Neural cell (in vitro differentiated cells): ENCODE data around the gene SLC3A2. TPM values are rescaled to one million over a fixed set of nuclear protein-coding genes. Genes with fewer than 3 reads are reported as not detected.

Experiments
- H2AFZ ChIP-seq: fragments of 200-600, 300-800 bp; sonication (generic), shearing (Covaris generic); 2 replicates; pipeline ENCODE4 v1.6.0; 2014; ENCODE audit warnings: low read depth, mild to moderate bottlenecking, antibody characterized with exemption, low read length, moderate library complexity
- H3F3A ChIP-seq: fragments of 200-600 bp; shearing (Covaris generic); 2 replicates; pipeline ENCODE4 v1.6.1; 2016; ENCODE audit warnings: mild to moderate bottlenecking, moderate library complexity, mixed read lengths, antibody characterized with exemption, low read length; ENCODE audit not compliant: insufficient read depth, poor library complexity, severe bottlenecking
- H3K27ac ChIP-seq: fragments of 200-600, 300-800 bp; sonication (generic), shearing (Covaris generic); 2 replicates; pipeline ENCODE4 v1.5.1; 2014; ENCODE audit warnings: mild to moderate bottlenecking, low read length, moderate library complexity
- H3K27me3 ChIP-seq: fragments of 300-800, 200-600 bp; sonication (generic), shearing (Covaris generic); 2 replicates; pipeline ENCODE4 v1.6.0; 2014; ENCODE audit warnings: mild to moderate bottlenecking, low read depth, low read length, moderate library complexity; ENCODE audit not compliant: insufficient read depth
- H3K36me3 ChIP-seq: fragments of 300-800, 200-600 bp; sonication (generic), shearing (Covaris generic); 2 replicates; pipeline ENCODE4 v1.5.1; 2014; ENCODE audit warnings: mild to moderate bottlenecking, antibody characterized with exemption, low read length, moderate library complexity; ENCODE audit not compliant: insufficient read depth
- H3K4me2 ChIP-seq: fragments of 300-800, 200-600 bp; sonication (generic), shearing (Covaris generic); 2 replicates; pipeline ENCODE4 v1.6.0; 2014; ENCODE audit warnings: mild to moderate bottlenecking, low read length
- H3K4me3 ChIP-seq: fragments of 300-800, 200-600 bp; sonication (generic), shearing (Covaris generic); 2 replicates; pipeline ENCODE4 v1.5.1; 2014; ENCODE audit warnings: mild to moderate bottlenecking, low read length, moderate library complexity
- H3K79me2 ChIP-seq: fragments of 200-600 bp; shearing (Covaris generic); replicated peaks from 2 replicates; pipeline ENCODE4 v1.6.0; 2014; ENCODE audit warnings: mild to moderate bottlenecking, low read length, moderate library complexity; ENCODE audit not compliant: insufficient read depth
- H3K9ac ChIP-seq: fragments of 300-800, 200-600 bp; sonication (generic), shearing (Covaris generic); 2 replicates; pipeline ENCODE4 v1.6.1; 2016; ENCODE audit warnings: mild to moderate bottlenecking, low read length, mixed read lengths
- H3K9me2 ChIP-seq: fragments of 200-600 bp; shearing (Covaris generic); 2 replicates; pipeline ENCODE4 v1.6.1; 2016; ENCODE audit warnings: mild to moderate bottlenecking, low read length, mixed read lengths; ENCODE audit not compliant: insufficient read depth
- H3K9me3 ChIP-seq: fragments of 200-600, 300-800 bp; sonication (generic), shearing (Covaris generic); 2 replicates; pipeline ENCODE4 v1.6.1; 2016; ENCODE audit warnings: mild to moderate bottlenecking, mixed run types, low read length, moderate library complexity, mixed read lengths
- H4K20me1 ChIP-seq: fragments of 200-600 bp; shearing (Covaris generic); 2 replicates; pipeline ENCODE4 v1.6.1; 2016; ENCODE audit warnings: mild to moderate bottlenecking, mixed run types; ENCODE audit not compliant: insufficient read depth
- CTCF ChIP-seq: fragments of 450-650 bp; IDR thresholded peaks from 2 replicates; pipeline ENCODE4 v1.5.1; 2014; ENCODE audit warnings: antibody characterized with exemption, mild to moderate bottlenecking, moderate library complexity; ENCODE audit not compliant: poor library complexity, severe bottlenecking
- EP300 ChIP-seq: fragments of 450-650 bp; conservative IDR thresholded peaks from 2 replicates; pipeline ENCODE4 v1.6.1; 2014; ENCODE audit warnings: antibody characterized with exemption, mild to moderate bottlenecking, moderate library complexity; ENCODE audit not compliant: poor library complexity, severe bottlenecking
- EZH2 ChIP-seq: fragments of 200-600, 300-800 bp; shearing (Covaris generic), sonication (generic); IDR thresholded peaks from 2 replicates; pipeline ENCODE4 v1.6.1; 2014; ENCODE audit warnings: antibody characterized with exemption, low read length, borderline replicate concordance, mild to moderate bottlenecking; ENCODE audit not compliant: insufficient read depth, poor library complexity, severe bottlenecking
- MXI1 ChIP-seq: fragments of 450-650 bp; conservative IDR thresholded peaks from 2 replicates; pipeline ENCODE4 v1.6.1; 2014; ENCODE audit warnings: antibody characterized with exemption, mild to moderate bottlenecking; ENCODE audit not compliant: poor library complexity, severe bottlenecking
- POLR2AphosphoS5 ChIP-seq: IDR thresholded peaks from 2 replicates; pipeline ENCODE4 v1.6.1; 2012
- RAD21 ChIP-seq: fragments of 450-650 bp; conservative IDR thresholded peaks from 2 replicates; pipeline ENCODE4 v1.6.1; 2014; ENCODE audit warnings: antibody characterized with exemption, mild to moderate bottlenecking, moderate library complexity
- SMC3 ChIP-seq: fragments of 450-650 bp; conservative IDR thresholded peaks from 2 replicates; pipeline ENCODE4 v1.6.1; 2014; ENCODE audit warnings: antibody characterized with exemption, mild to moderate bottlenecking, moderate library complexity; ENCODE audit not compliant: poor library complexity
- TAF1 ChIP-seq: IDR thresholded peaks from 2 replicates; pipeline ENCODE4 v1.6.1; 2012; ENCODE audit warnings: low read depth
- polyA plus RNA-seq: library from polyadenylated mRNA; depleted of rRNA; stranded (reverse); fragments of >200 nt; gene quantifications from 2 replicates; pipeline ENCODE4 v1.2.3, GENCODE V29; 2014
- TF ChIP-seq, protein P1 (sequence below): IDR thresholded peaks from 2 replicates; pipeline ENCODE4 v1.6.1; 2012; ENCODE audit warnings: borderline replicate concordance

The SLC3A2 gene
- polyA plus RNA-seq, 1 donor from 2014 or later = 176 TPM

DNA sequence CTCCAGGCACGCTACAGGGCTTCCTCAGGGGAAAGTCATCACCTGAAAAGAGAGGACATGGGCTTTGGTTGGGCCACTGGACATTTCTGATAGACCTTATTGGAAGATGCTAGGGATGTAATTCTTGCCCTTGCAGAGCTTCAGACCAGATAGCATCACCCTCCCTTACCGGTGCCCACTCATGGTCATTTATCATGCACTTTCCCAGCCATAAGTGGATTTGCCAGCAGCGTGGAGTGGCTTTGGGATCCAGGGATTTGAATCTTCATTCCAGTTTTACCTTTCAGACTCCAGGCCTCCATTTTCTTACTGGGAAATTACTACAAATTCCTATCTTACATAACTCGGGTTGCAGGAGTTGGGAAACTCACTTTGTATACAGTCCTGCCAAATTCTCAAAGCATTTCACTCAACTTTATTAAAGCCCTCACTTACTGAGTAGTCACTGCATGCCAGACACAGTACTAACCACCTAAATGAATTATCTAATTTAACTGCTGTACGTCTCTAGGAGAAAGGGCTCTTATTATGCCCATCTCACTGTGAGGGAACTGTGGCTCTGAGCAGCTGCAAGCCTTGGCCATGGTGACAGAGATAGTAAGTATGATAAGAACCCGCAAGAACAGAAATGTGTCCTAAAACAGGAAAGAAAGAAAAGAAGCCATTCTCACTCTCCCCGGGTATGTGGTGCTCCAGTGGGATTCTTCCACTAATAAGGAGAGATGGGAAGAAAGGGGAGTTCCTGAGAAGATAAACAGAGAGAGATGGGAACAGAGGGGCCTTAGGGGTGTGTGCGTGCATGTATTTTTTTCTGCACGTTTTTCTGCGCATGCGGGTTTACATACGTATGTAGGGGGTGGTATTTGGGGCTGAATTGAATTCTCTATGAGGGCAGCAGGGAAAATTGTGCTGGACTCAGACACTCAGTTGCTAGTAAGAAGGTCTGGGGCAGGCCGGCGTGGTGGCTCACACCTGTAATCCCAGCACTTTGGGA lies 30.7 kb downstream of the SLC3A2 start:
- Histone ChIP-seq H3F3A (no peaks in the 10 kb centered on the region), H3K79me2 (no peaks in the 10 kb centered on the region), H3K36me3 (no peaks in the 10 kb centered on the region), H3K27ac (no peak overlapping the region), H3K9ac (no peak overlapping the region), H4K20me1 (no peaks in the 10 kb centered on the region), H3K4me3 (no peak overlapping the region), H3K27me3 (no peaks in the 10 kb centered on the region), H3K4me2 (no peak overlapping the region), H3K9me3 (no peaks in the 10 kb centered on the region), H3K9me2 (no peaks in the 10 kb centered on the region), H2AFZ (no peak overlapping the region)
- TF ChIP-seq MXI1 (no peak), EP300 (no peak), EZH2 (no peak), RAD21 (no peak), SMC3 (no peak), TAF1 (no peak), POLR2AphosphoS5 (no peak), CTCF (no peak)
- TF ChIP-seq, protein P1, sequence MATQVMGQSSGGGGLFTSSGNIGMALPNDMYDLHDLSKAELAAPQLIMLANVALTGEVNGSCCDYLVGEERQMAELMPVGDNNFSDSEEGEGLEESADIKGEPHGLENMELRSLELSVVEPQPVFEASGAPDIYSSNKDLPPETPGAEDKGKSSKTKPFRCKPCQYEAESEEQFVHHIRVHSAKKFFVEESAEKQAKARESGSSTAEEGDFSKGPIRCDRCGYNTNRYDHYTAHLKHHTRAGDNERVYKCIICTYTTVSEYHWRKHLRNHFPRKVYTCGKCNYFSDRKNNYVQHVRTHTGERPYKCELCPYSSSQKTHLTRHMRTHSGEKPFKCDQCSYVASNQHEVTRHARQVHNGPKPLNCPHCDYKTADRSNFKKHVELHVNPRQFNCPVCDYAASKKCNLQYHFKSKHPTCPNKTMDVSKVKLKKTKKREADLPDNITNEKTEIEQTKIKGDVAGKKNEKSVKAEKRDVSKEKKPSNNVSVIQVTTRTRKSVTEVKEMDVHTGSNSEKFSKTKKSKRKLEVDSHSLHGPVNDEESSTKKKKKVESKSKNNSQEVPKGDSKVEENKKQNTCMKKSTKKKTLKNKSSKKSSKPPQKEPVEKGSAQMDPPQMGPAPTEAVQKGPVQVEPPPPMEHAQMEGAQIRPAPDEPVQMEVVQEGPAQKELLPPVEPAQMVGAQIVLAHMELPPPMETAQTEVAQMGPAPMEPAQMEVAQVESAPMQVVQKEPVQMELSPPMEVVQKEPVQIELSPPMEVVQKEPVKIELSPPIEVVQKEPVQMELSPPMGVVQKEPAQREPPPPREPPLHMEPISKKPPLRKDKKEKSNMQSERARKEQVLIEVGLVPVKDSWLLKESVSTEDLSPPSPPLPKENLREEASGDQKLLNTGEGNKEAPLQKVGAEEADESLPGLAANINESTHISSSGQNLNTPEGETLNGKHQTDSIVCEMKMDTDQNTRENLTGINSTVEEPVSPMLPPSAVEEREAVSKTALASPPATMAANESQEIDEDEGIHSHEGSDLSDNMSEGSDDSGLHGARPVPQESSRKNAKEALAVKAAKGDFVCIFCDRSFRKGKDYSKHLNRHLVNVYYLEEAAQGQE = no peak

- TF ChIP-seq EZH2 = no peak
- no peak for TF ChIP-seq MXI1
- no peak for TF ChIP-seq SMC3
- no peak for TF ChIP-seq TAF1
- no peak for TF ChIP-seq RAD21
- no peak for TF ChIP-seq CTCF
- no peaks in the 10 kb centered on the region for H3K27me3 ChIP-seq
- no peak overlapping the region for H3K9ac ChIP-seq
- H3F3A ChIP-seq = no peaks in the 10 kb centered on the region
- H3K4me3 ChIP-seq = no peak overlapping the region
- H4K20me1 ChIP-seq = no peaks in the 10 kb centered on the region
- H3K79me2 ChIP-seq = no peaks in the 10 kb centered on the region
- no peaks in the 10 kb centered on the region for H3K9me3 ChIP-seq
- no peak overlapping the region for H3K4me2 ChIP-seq
- no peak overlapping the region for H3K27ac ChIP-seq
- no peaks in the 10 kb centered on the region for H3K36me3 ChIP-seq
- H3K9me2 ChIP-seq = no peaks in the 10 kb centered on the region
- no peak overlapping the region for H2AFZ ChIP-seq
Measured at GRCh38 chr11:62912268-62912667, 31.6 kb downstream of the SLC3A2 start.
